Stomach (tissue), 9 donors: ENCODE results near the gene ZNF683. TPM values are rescaled to one million over a fixed set of nuclear protein-coding genes. Genes with fewer than 3 reads are reported as not detected.
"Not testable (repeated sequence)": the region's sequence is repeated elsewhere in the genome, so short reads cannot be mapped to it uniquely, and the experiment has no call there.

ENCODE experiments used
- DNase-seq, 2 donors: peaks; one replicate each; pipeline versions ENCODE4 v3.0.0 to v3.0.0-alpha.2; 2013 to 2019
- H3K27ac ChIP-seq, 5 donors: fragments of 200-600 bp in 4 of 5; sonication (generic) in 4 of 5; one replicate each; pipeline ENCODE4 v1.5.1; 2013 to 2019; ENCODE audit warnings: mild to moderate bottlenecking in 1 of 5, moderate library complexity in 1 of 5
- H3K27me3 ChIP-seq, 3 donors: fragments of 200-600 bp; sonication (generic); one replicate each; pipeline ENCODE4 v1.5.1; 2017 to 2019; ENCODE audit warnings: mixed run types in 1 of 3
- H3K36me3 ChIP-seq, 4 donors: fragments of 200-600 bp; sonication (generic); 1 replicate in 3 of 4; 2 replicates in 1 of 4; pipeline ENCODE4 v1.5.1; 2016 to 2019
- H3K4me1 ChIP-seq, 4 donors: fragments of 200-600 bp; sonication (generic); one replicate each; pipeline ENCODE4 v1.5.1; 2016 to 2019
- H3K4me3 ChIP-seq, 4 donors: fragments of 200-600 bp; sonication (generic) in 3 of 4; one replicate each; pipeline ENCODE4 v1.5.1; 2016 to 2019; ENCODE audit warnings: mild to moderate bottlenecking in 1 of 4
- H3K9me3 ChIP-seq, 4 donors: fragments of 200-600 bp; sonication (generic); one replicate each; pipeline ENCODE4 v1.5.1; 2016 to 2019
- CTCF ChIP-seq, 7 experiments: fragments of 450-650 bp in 4 of 7; fragments of 200-600 bp in 3 of 7; sonication (generic) in 3 of 7; IDR thresholded peaks; one replicate each; pipeline ENCODE4 v1.5.1; 2016 to 2019; ENCODE audit warnings: antibody characterized with exemption in 7 of 7, control low read depth in 2 of 7, mild to moderate bottlenecking in 1 of 7
- EP300 ChIP-seq: sonication (generic); formaldehyde crosslinking; IDR thresholded peaks from one replicate; pipeline ENCODE4 v1.6.1; 2017; ENCODE audit warnings: antibody characterized with exemption
- POLR2A ChIP-seq, 4 donors: fragments of 450-650 bp; IDR thresholded peaks; one replicate each; pipeline ENCODE4 v1.6.1; 2016; ENCODE audit warnings: antibody characterized with exemption in 4 of 4, control low read depth in 2 of 4, mild to moderate bottlenecking in 1 of 4, moderate library complexity in 1 of 4
- POLR2AphosphoS5 ChIP-seq, 3 donors: sonication (generic); formaldehyde crosslinking; IDR thresholded peaks; one replicate each; pipeline ENCODE4 v1.6.1; 2016; ENCODE audit warnings: antibody characterized with exemption in 3 of 3
- WGBS, 5 donors: extraction: QIAGEN DNeasy Blood & Tissue Kit in 3 of 5; methylation state at CpG; one replicate each; pipeline versions ENCODE4 v1.1.5 to v1.1.7; 2013 to 2018; 5-methylcytosine and 5-hydroxymethylcytosine counted together
- intact Hi-C: fragments of 100-400 bp; cut with DNase I; formaldehyde crosslinking; loops from one replicate; pipeline ENCODE4 v1.15.1; 2023; ENCODE audit warnings: low total_unique reads
- polyA plus RNA-seq, 3 donors: library from polyadenylated mRNA; stranded (reverse); fragments of 200-250 nt; gene quantifications; one replicate each; pipeline ENCODE4 v1.2.3, GENCODE V29; 2013
- total RNA-seq, 5 donors: library from RNA; depleted of rRNA; stranded (reverse); fragments of >200 nt; gene quantifications; one replicate each; pipeline versions ENCODE4 v1.1.0 to v1.2.3, GENCODE V29; 2014 to 2016
- donor health status: healthy with polysubstance abuse.
- donor health status: Bipolar disorder and iron deficiency.
- donor health status: healthy.

Gene ZNF683
- total and polyA plus RNA-seq, 8 donors, result 0.25 to 3.6 (median 0.90) TPM; not detected in 4

DNA sequence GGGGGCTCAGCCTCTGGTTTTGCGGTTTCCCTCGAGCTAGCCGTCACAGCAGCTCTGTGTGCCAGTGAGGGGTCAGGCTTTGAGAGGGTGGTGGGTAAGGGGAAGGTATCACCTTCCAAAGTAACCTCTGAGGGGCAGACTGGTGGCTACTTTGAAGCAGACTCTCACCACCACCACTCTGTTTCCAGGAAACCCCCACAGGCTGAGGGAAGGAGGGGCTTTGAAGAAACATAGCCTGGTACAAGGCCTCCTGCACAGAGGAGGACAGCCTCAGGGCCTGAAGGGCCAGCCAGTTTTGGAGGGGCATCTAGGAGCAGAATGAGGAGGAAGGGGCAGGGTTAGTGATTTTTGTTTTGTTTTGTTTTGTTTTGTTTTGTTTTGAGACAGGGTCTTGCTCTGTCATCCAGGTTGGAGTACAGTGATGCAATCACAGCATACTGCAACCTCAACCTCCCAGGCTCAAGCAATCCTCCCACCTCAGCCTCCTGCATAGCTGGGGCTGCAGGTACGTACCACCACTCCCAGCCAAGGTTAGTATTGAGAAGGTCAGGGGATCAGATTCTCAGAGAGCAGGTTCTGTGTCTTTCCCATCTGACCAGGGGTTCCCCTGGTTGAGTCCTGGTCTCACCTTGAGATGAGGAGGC is 17.2 kb upstream of the ZNF683 start:
- WGBS, 5 donors, result 71 to 79% (median 75%) methylated on average over 4 of the region's 4 CpGs
- Histone ChIP-seq H3K4me1 (no peaks in the 10 kb centered on the region), H3K4me3 (no peak overlapping the region), H3K27ac (no peak overlapping the region), H3K36me3 (no peaks in the 10 kb centered on the region), H3K27me3 (peaks cover 0 to 37% (median 0%) of the 10 kb centered on the region in 3 donors), H3K9me3 (no peaks in the 10 kb centered on the region)
- no peak for TF ChIP-seq EP300
- TF ChIP-seq CTCF (IDR thresholded peaks at IDR 0.05), result no peak
- no peak for TF ChIP-seq POLR2A (IDR thresholded peaks at IDR 0.05)
- no peak for TF ChIP-seq POLR2AphosphoS5 (IDR thresholded peaks at IDR 0.05)
- DNase-seq, result no peak
- intact Hi-C loops, result no loop called here

DNA sequence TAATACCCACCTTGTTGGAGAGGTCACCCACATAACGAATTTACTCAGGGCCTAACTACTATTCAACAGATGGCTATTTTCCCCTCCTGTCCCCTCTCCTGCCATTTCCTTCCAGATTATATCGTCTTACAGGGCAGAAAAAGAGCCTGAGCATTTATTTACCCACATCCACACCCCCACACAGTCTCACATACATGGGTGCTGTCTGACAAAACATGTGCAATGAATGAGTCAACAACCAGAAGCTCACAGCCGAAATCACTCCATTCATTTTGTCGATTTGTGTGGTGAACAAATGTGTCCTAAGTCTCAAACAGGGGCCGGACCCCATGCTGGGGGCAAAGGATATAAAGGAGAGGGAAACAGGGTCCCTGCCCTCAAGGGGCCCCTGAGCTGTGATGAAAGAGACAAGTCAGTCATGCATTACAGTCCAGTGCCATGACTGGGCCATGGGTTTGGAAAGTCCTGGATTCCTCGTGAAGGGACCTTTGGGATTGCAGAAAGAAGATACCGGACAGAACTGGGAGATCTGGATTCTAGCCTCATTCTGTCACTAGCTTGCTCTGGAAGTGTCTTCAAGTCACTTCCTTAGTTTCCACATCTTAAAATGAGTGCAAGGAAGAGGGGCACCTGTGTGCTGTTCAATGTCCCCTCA is 16.4 kb upstream of the ZNF683 start:
- Histone ChIP-seq H3K4me3 (no peak overlapping the region), H3K27ac (no peak overlapping the region)

GRCh38 chr1:26387447-26387846 is 14.9 kb upstream of the ZNF683 start:
- intact Hi-C loops, result no loop called here
- 56 to 71% (median 69%) methylated on average over 7 of the region's 7 CpGs for WGBS, 5 donors
- no peak for TF ChIP-seq CTCF (IDR thresholded peaks at IDR 0.05)
- TF ChIP-seq POLR2A (IDR thresholded peaks at IDR 0.05), result no peak
- no peak for TF ChIP-seq POLR2AphosphoS5 (IDR thresholded peaks at IDR 0.05)
- no peak for TF ChIP-seq EP300
- Histone ChIP-seq H3K4me3 (no peak overlapping the region), H3K27ac (no peak overlapping the region), H3K4me1 (no peaks in the 10 kb centered on the region), H3K9me3 (no peaks in the 10 kb centered on the region), H3K36me3 (no peaks in the 10 kb centered on the region), H3K27me3 (peaks cover 0 to 43% (median 0%) of the 10 kb centered on the region in 3 donors)
- no peak for DNase-seq

More for the DNA sequence above, 16.4 kb upstream of the ZNF683 start:
- intact Hi-C loops, result no loop called here
- 60 to 73% (median 70%) methylated on average over 7 of the region's 7 CpGs for WGBS, 5 donors
- Histone ChIP-seq H3K9me3 (no peaks in the 10 kb centered on the region), H3K4me1 (no peaks in the 10 kb centered on the region), H3K27me3 (peaks cover 0 to 44% (median 0%) of the 10 kb centered on the region in 3 donors), H3K36me3 (no peaks in the 10 kb centered on the region)
- no peak for DNase-seq
- TF ChIP-seq POLR2A (IDR thresholded peaks at IDR 0.05), result no peak
- no peak for TF ChIP-seq CTCF (IDR thresholded peaks at IDR 0.05)
- no peak for TF ChIP-seq POLR2AphosphoS5 (IDR thresholded peaks at IDR 0.05)
- no peak for TF ChIP-seq EP300

DNA sequence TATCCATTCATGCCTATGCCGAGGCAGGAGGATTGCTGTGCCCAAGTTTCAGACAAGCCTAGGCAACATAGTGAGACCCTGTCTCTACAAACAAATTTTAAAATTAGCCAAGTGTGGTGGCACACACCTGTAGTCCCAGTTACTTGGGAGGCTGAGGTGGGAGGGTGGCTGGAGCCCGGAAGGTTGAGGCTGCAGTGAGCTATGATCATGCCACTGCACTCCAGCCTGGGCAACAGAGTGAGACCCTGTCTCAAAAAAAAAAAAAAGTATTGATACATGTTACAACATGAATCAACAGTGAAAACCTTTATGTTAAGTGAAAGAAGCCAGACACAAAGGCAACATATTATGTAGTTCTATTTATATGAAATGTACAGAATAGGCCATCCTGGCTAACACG is 12.5 kb upstream of the ZNF683 start:
- intact Hi-C loops, DNase-seq, H3K4me1 ChIP-seq, H3K27ac ChIP-seq, H3K4me3 ChIP-seq, H3K9me3 ChIP-seq, H3K36me3 ChIP-seq: not testable (repeated sequence)
- WGBS, 5 donors, result 78 to 96% (median 90%) methylated on average over 3 of the region's 3 CpGs
- peaks cover 0 to 43% (median 0%) of the 10 kb centered on the region in 3 donors for H3K27me3 ChIP-seq

GRCh38 chr1:26384076-26384475 is 11.5 kb upstream of the ZNF683 start:
- DNase-seq, result no peak
- Histone ChIP-seq H3K27me3 (peaks cover 0 to 35% (median 0%) of the 10 kb centered on the region in 3 donors), H3K36me3 (no peaks in the 10 kb centered on the region), H3K4me1 (no peaks in the 10 kb centered on the region), H3K4me3 (no peak overlapping the region), H3K27ac (no peak overlapping the region), H3K9me3 (no peaks in the 10 kb centered on the region)
- 70 to 78% (median 72%) methylated on average over 3 of the region's 3 CpGs for WGBS, 5 donors
- TF ChIP-seq CTCF (IDR thresholded peaks at IDR 0.05), result no peak
- no peak for TF ChIP-seq EP300
- TF ChIP-seq POLR2AphosphoS5 (IDR thresholded peaks at IDR 0.05), result no peak
- TF ChIP-seq POLR2A (IDR thresholded peaks at IDR 0.05), result no peak
- intact Hi-C loops, result no loop called here
